HG02884 (cell line): ENCODE results near the gene LYPD4.
"Not testable (repeated sequence)": the region's sequence is repeated elsewhere in the genome, so short reads cannot be mapped to it uniquely, and the experiment has no call there.

ENCODE experiments used
- ATAC-seq: cut with Tn5 transposase; IDR thresholded peaks from one replicate; pipeline ENCODE4 v1.9.1; 2021; ENCODE audit warnings: mild to moderate bottlenecking, moderate library complexity; ENCODE audit not compliant: unreplicated experiment

LYPD4 gene

DNA sequence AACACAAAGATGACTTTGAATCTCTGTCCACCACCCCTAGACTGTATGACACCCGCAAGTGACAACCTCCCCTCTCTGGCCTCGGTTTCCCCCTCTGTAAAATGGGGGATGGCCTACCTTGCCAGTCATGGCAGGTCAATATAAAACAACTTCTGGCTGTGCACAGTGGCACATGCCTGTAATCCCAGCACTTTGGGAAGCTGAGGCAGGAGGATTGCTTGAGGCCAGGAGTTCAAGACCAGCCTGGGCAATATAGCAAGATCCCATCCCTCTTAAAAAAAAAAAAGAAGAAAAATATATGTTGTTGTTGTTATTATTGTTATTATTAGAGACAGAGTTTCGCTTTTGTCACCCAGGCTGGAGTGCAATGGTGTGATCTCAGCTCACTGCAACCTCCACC is 31.5 kb upstream of the LYPD4 start:
- not testable (repeated sequence) for ATAC-seq

DNA sequence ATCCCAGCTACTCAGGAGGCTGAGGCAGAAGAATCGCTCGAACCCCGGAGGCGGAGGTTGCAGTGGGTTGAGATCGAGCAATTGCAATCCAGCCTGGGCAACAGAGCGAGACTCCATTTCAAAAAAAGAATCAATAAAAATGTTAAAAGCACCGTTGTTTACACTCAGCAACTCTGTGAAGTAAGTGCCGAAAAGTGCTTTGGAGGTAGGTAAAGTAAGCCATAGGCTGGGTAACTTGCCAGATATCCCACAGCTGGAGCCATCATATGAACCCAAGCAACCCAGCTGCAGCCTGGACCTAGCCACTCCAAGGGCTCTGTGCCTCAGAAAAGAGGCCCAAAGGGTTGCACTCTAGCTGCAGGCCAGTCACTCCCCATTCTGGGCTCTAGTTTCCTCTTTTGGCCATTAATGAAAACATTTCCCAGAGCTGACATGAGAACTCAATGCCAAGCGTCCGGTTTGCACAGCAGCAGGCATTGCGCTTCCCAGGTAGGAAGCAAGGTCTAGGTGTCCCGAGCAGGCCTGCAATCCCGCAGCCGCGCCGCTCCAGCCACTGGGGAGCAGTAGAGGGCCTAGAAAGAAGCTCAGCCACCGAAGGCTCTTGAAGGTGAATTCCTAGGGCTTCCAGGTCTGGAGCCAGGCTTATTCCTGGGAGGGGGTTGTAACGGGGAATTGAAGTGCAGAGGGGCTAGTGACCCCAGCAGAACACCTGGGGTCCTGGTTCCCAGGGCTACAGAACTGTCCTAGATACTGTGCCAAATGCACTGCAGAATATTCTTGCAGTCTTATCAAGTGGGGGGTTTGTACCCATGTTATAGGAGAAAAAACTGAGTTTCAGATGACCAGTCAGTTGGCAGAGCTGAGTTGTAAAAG is 28.5 kb upstream of the LYPD4 start:
- no peak for ATAC-seq

DNA sequence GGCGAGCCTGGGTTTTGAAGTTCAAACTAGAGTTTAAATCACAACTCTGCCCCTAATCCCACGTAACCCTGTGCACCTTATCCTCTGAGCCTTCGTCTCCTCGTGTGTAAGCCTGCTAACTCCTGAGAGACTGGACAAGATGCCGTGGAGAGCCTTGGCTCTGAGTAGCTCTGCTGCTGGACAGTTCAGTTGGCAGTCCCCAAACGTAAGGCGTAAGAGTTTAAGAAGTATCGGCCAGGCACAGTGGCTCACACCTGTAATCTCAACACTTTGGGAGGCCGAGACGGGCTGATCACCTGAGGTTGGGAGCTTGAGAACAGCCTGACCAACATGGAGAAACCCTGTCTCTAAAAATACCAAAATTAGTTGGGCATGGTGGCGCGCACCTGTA is 27.9 kb upstream of the LYPD4 start:
- no peak for ATAC-seq

DNA sequence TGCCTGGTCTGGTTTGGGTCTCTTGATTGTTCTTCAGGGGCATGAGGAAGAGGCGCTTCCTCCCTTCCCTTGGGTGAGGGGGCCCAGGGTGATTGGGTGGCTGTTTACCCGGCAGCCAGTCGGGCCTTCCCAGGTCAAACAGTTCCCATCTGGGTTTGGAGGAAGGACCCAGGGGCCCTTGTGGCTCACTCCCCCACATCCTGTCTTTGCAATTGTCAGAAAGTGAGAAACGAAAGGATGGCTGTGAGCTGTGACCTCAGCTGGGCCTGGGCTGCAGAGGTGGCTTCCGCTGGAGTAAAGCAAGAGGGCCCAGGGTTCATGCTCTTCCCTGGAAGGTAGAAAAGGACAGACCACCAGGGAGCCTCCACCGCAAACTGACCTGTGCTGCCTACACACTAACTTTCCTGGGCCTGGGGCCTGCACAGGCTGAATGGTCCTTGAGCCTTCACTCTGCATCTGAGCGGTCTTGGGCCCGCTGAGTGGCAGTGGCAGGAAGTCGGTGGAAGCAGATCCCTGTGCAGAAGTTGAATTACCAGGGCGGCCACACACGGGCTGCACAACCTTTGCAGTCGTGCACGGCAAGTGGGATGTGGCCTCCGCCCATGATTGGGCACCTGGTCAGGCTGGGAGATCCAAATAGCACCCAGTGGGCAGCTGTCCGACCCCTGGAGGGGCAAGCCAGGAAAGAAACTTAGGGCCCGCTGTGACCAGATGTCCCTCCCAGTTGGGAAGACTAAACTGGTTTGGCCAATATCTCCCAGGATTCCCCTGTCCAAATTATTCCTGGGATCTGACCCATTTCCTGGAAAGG is 27.3 kb upstream of the LYPD4 start:
- ATAC-seq: no peak

DNA sequence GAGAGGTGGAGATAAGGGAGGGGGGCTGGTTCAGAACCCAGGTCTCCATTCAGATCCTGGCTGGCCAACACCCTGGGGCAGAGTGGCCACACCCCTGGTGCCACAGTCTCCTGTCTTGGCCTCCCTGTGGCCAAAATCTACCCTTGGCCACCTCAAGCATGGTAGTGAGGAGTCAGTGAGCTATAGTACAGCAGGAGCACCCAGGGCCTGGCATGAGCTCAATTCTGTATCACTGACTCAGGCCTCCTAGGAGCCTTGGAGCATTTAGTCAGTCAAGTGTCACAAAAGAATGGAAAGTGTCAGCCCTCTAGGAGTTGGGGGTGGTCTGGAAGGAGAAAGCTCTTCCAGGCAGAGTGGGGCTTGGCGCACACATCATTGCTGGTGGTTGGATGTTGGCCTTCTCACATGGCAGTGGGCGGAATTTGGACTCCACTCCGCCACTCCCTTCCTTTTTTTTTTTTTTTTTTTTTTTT is 26.0 kb upstream of the LYPD4 start:
- no peak for ATAC-seq

DNA sequence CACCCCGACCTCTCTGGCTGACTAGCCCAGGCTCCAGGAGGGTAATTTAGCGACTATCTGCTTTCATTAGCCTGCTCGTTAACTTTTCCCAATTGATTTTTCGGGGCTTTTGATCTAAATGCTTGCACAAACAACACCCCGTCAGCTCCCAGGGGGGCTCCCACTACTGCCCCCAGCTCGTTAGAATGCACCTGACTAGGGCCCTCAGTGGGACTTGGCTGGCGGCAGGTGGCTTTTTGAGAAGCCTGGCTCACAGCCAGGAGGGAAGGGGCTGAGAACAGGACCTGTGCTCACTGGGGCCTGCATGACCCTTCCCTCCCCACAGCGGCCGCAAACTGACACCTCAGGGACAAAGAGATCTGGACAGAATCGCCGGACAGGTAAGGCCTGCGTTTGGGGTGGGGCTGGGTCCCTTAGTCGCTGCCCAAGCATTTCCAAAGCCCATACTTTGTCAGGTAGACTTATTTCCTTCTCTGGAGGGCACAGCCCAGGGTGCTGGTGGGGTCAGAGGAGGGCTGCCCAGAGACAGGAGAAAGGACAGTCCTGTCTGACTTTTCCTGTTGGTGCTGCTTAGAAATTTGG is 25.0 kb upstream of the LYPD4 start:
- no peak for ATAC-seq

DNA sequence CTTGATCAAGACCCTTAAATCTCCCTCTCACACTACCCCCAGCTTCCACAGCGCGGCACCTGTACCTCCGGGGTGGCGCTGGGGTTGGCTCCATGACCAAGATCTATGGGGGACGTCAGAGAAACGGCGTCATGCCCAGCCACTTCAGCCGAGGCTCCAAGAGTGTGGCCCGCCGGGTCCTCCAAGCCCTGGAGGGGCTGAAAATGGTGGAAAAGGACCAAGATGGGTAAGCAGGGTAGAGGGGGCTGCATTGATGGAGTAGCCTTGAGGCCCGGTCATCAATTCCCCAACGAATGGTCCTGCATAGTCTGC is 24.5 kb upstream of the LYPD4 start:
- no peak for ATAC-seq

DNA sequence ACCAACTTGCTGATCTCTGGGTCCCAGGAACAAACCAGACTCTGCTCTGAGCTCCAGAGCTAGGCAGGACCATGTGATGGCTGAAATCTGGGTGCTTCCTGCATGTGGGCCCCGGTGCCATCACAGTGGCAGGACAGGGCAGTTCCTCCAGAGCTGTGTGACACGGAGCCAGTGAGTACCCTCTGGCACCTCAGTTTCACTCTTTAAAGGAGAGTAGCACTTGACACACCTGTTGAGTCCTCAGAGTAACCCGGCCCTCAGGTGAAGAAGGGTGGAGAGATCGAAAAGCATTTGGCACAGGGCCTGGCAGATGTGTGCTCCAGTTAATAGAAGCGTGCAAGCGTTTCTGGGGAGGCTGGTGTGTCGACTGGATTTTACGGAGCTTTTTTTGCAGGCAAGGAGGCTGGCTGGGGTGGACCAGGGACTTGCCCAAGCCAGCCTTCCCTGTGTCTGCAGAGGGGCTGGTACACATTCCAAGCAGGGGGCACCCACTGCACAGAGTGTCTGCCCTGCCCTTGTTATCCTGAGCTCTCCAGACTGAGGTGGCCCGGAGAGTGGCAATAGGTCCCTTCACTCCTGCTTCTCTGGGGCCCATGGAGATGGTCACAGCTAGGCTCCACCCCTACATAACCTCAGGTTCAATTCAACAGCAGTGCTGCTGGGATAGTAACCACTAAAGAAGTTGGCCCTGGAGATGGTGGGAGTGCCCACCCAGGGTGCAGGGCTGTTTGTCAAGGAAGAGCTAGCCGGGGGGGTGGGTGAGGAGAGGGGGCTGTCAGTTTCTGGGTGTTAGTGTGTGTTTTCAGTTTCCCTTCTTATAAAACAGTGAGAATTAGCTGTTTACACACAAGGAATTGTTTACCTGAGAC is 23.9 kb upstream of the LYPD4 start:
- ATAC-seq: no peak

DNA sequence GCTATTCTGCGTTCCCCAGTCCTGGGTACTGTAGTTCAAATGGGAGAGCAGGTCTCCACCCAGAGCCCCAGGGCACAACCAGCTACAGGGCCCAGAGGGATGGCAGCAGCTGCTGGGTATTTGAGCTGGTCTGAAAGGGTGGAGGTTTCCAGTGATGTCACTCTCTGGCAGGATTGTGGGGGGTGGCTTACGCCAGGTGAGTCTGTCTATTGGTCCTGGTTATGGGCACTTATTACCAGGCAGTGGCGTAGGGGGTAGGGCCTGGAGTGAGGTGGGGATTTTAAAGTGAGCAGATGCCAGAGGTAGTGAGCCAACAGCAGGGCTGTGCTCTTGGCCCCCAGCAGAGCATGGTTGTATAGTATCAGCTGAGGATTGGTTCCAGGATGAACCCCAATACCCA is 21.8 kb upstream of the LYPD4 start:
- ATAC-seq: no peak

DNA sequence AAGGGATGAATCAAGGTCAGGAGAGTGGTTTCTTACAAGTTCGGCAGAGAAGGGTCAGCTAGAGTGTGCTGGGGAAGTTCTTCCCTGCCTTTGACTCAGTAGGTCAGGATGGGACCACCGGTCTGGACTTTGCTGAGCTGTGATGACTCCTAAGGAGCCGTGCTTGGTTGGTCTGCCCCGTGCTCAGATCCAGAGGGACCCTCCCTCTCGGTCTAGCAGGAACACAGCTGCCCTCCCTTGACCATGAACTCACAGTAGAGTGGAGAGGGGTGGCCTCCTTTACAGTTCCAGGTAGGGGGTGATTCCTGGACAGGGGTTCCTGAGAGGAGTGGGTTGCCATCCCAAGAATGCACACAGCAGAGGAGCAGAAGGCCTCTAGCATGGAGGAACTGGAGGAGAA is 19.9 kb upstream of the LYPD4 start:
- ATAC-seq: no peak

DNA sequence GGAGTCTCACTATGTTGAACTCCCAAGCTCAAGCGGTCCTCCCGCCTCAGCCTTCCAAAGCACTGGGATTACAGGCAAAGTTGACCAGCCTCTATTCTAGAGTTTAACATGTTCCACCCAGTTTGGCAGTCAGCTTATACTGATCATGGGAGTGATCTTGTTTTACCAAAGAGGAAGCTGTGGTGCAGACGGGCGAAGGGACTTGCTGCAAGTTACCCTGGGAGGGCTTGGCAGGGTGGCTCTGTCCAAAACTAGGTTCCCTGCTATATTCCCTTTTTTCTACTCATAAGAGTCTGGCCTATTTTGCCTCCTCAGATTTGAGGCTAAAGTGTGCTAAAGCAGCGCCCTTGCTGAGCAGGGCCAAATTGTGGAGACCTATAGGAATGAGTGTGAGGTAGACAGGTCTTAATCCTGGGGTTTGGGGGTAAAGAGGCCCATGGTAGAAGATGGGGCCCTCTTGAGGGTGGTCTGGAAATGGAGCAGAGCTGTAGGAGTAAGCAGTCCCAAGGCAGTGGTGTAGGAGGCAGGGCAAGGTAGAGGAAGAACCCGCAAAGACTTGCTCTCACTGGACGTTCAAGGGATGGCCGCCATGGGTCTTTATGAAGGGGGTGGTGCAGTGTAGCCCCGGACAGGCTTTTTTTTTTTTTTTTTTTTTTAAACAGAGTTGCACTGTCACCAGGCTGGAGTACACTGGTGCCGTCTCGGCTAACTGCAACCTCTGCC is 18.9 kb upstream of the LYPD4 start:
- ATAC-seq: no peak

DNA sequence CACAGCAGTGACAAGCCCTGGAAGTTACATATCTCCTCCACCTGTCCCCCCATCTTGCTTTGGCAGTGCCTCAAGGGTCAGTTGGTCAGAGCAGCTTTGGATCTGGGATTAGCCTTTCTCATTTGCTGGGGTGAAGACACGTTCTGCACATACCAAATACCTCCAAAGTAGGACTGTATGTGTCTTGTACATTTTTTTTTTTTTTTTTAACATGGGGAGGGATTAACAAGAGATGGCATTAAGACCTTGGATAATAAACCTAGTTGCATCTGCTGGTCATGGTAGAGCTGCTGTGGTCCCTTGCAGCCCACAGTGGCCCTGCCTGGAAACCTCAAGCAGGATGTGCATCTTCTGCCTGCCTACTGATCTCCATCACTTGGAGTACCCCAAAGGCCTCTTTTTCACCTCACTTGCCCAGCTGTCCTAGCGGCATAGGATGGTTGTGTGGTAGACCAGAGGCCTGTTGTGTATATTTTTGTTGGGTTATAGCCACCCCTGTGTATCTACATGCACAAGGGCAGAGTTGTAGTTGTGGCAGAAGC is 18.0 kb upstream of the LYPD4 start:
- ATAC-seq: no peak

DNA sequence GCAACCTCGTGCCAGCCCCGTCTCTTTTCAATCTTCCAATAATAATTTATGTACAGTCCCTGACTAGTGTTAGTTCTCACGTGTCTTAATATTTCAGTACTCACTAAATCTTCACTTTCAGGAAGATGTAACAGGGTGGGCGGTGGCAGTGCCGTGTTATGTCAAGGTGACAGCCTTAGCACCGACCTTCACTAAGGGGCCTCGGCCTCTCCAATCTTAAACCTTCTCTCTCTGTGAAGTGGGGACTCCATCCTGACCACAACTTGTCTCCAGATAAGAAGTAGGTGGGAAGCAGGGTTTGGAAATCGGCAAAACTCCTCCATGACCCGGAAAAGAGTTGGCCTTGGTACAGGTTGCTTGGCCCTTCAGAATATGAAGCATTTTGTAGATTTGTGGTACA is 17.4 kb upstream of the LYPD4 start:
- no peak for ATAC-seq

DNA sequence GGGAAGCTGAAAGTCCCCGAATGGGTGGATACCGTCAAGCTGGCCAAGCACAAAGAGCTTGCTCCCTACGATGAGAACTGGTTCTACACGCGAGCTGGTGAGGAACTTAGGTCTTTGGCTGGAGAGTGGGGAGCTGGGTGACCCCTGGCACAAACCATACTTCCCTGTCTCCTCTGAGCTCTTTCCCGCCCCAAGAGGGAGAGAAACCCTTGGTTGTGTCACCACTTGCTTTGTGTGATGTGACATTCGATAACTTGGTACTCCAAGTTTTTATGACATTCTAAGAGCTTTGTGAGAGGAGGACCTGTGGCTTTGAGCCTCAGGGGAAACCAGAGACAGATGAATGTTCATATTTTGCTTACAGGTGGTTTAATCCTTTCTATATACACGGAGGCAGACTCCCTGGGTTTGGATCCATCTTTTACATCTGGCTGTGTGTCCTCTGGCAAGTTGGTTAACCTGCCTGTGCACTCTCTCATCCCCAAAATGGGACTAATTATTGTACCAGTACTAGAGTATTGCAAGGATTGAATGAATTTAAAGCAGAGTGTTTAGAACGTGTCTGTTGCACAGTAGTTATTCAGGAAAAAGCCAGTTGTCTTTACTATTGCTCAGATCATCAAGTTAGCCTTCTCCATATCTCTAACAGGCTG is 16.8 kb upstream of the LYPD4 start:
- ATAC-seq: no peak

DNA sequence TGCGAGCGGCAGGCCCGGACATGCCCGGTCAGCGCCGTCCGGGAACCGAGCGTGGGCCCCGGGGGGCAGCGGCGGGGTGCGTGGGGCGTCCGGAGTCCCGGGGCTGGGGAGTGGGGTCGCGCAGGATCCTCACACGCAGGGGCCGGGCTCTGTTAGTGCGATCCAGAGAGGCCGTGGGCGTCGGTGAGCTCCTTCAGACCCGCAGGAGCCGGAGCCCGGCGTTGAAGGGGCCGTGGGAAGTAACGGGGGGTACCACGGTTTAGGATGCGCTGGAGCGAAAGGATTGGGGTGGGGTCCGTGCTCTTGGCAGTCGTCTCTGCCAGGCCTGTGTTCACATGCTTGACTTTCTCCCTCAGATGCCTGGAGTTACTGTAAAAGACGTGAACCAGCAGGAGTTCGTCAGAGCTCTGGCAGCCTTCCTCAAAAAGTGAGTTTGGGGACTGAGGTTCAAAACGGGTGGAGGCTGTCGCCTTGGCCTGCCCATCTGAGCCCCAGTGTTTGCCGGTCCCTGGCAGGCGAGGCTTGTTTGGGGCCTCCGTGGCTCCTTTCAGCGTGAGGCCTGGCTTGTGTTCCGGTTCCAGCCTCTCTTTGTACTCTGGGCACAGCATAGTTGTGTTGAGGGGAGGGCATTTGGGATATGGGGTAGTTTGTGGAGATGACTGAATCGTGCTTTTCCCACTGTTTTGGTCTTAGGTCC is 16.1 kb upstream of the LYPD4 start:
- ATAC-seq: no peak

DNA sequence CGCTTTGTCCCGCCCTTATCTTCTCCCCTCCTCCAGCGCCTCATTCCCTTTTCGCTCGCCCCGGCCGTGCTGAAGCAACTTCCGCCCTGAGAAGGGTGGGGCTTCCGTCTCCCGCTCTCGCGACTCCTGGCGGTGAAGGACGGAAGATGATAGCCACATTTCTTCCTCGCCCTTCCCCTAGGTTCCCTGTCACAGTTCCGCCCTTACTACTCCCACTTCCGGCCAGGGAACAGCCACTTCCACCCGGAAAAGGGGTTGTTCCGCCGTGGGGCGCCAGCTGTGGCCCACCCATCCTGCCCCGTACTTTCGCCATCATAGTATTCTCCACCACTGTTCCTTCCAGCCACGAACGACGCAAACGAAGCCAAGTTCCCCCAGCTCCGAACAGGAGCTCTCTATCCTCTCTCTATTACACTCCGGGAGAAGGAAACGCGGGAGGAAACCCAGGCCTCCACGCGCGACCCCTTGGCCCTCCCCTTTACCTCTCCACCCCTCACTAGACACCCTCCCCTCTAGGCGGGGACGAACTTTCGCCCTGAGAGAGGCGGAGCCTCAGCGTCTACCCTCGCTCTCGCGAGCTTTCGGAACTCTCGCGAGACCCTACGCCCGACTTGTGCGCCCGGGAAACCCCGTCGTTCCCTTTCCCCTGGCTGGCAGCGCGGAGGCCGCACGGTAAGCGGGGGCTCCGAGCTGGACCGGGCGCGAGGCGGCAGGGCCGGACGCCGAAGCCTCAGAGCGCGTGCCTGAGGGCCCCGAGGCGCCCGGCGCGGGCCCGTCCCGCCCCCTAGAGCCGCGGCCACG is 15.3 kb upstream of the LYPD4 start, which contains the start of gene RPS19:
Gene RPS19, plus strand, starts transcription at position 638 of the 801 bp plus-strand sequence. CDS start 520 bp downstream, outside the sequence.
- ATAC-seq: peak; percentile 68

DNA sequence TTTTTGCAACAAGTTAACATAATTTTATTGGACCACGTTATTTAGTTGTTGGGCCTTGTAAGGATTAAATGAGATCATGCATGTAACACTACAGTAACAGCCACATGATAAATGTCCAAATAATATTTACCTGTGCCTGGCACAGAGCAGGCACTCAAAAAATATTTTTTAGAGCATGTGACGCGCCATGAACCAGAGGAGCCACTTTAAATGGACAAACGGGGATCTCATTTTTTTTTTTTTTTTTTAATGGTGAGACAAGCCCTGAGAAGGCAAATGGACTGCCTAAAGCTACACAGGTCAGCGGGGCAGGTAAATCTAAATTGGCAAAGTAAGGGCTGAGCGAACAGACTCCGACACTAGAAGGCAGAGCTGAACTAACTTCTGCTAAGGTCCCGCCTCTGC is 14.7 kb upstream of the LYPD4 start:
- no peak for ATAC-seq

DNA sequence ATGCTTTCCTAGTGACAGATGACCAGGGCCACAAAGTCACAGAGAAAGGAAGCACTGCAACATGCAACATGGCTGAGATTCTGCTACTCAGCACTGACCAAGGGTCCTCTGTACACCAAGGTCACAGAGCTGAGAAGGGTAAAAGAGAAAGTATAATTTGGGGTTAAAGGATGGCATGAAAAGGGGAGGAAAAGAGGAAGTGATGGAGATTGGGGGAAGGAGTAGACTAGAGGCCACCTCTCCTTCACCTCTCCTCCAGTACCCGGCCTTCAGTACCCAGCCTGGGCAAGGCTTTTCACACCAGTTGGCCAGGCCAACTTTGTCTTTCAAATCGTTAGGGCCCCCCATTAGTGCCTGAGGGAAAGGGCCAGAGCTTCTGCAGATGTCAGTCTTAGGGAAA is 9.3 kb upstream of the LYPD4 start:
- no peak for ATAC-seq
